ENCODE results near the gene GPR151.

GPR151 gene

GRCh38 chr5:146533260-146533857 lies 17.4 kb upstream of the GPR151 start:
- Histone ChIP-seq H3K36me3 (ENCODE audit: control insufficient read depth, low read length) (no peaks in the 10 kb centered on the region), H3F3A (ENCODE audit: control insufficient read depth, insufficient read depth) (no peaks in the 10 kb centered on the region), H3K9me2 (replicated peaks; ENCODE audit: control insufficient read depth, low read length) (no peaks in the 10 kb centered on the region), H3K9me3 (ENCODE audit: control insufficient read depth, insufficient read depth, low read length) (no peaks in the 10 kb centered on the region), H4K20me1 (ENCODE audit: control insufficient read depth, insufficient read depth, low read depth, low read length) (no peaks in the 10 kb centered on the region), H3K27me3 (ENCODE audit: control insufficient read depth, low read length) (no peaks in the 10 kb centered on the region; the same call in 1 of the 2 replicates), H3K4me2 (ENCODE audit: low read length) (no peak overlapping the region), H3K27ac (ENCODE audit: low read depth, low read length) (no peak overlapping the region), H3K4me1 (ENCODE audit: control insufficient read depth, low read length) (no peaks in the 10 kb centered on the region), H3K79me2 (ENCODE audit: control insufficient read depth, low read length) (no peaks in the 10 kb centered on the region), H3K4me3 (ENCODE audit: low read length) (no peak overlapping the region)
- TF ChIP-seq EZH2phosphoT487 (IDR thresholded peaks at IDR 0.05; ENCODE audit: borderline replicate concordance, low read length) = no peak
- peak; percentile 85 for TF ChIP-seq CTCF (IDR thresholded peaks at IDR 0.05; ENCODE audit: low read depth, low read length, poor library complexity, severe bottlenecking)

- Histone ChIP-seq H3F3A (ENCODE audit: control insufficient read depth, insufficient read depth) (no peaks in the 10 kb centered on the region), H3K9me2 (replicated peaks; ENCODE audit: control insufficient read depth, low read length) (no peaks in the 10 kb centered on the region), H3K9me3 (ENCODE audit: control insufficient read depth, insufficient read depth, low read length) (no peaks in the 10 kb centered on the region), H3K27me3 (ENCODE audit: control insufficient read depth, low read length) (peaks cover 9% of the 10 kb centered on the region), H3K27ac (ENCODE audit: low read depth, low read length) (no peak overlapping the region), H3K4me2 (ENCODE audit: low read length) (no peak overlapping the region), H3K4me3 (ENCODE audit: low read length) (no peak overlapping the region), H3K36me3 (ENCODE audit: control insufficient read depth, low read length) (no peaks in the 10 kb centered on the region), H3K4me1 (ENCODE audit: control insufficient read depth, low read length) (no peaks in the 10 kb centered on the region), H4K20me1 (ENCODE audit: control insufficient read depth, insufficient read depth, low read depth, low read length) (no peaks in the 10 kb centered on the region), H3K79me2 (ENCODE audit: control insufficient read depth, low read length) (no peaks in the 10 kb centered on the region)
- TF ChIP-seq CTCF (IDR thresholded peaks at IDR 0.05; ENCODE audit: low read depth, low read length, poor library complexity, severe bottlenecking) (no peak), EZH2phosphoT487 (IDR thresholded peaks at IDR 0.05; ENCODE audit: borderline replicate concordance, low read length) (no peak)
These were observed 14.0 kb upstream of the GPR151 start for GRCh38 chr5:146529984-146530383.

GRCh38 chr5:146528236-146528635 lies 12.2 kb upstream of the GPR151 start:
- Histone ChIP-seq H3K27ac (ENCODE audit: low read depth, low read length) (no peak overlapping the region), H3F3A (ENCODE audit: control insufficient read depth, insufficient read depth) (no peaks in the 10 kb centered on the region), H3K36me3 (ENCODE audit: control insufficient read depth, low read length) (no peaks in the 10 kb centered on the region), H3K9me3 (ENCODE audit: control insufficient read depth, insufficient read depth, low read length) (no peaks in the 10 kb centered on the region), H3K9me2 (replicated peaks; ENCODE audit: control insufficient read depth, low read length) (no peaks in the 10 kb centered on the region), H3K27me3 (ENCODE audit: control insufficient read depth, low read length) (peaks cover 18% of the 10 kb centered on the region), H3K79me2 (ENCODE audit: control insufficient read depth, low read length) (no peaks in the 10 kb centered on the region), H3K4me1 (ENCODE audit: control insufficient read depth, low read length) (no peaks in the 10 kb centered on the region), H3K4me3 (ENCODE audit: low read length) (no peak overlapping the region), H4K20me1 (ENCODE audit: control insufficient read depth, insufficient read depth, low read depth, low read length) (no peaks in the 10 kb centered on the region), H3K4me2 (ENCODE audit: low read length) (no peak overlapping the region)
- TF ChIP-seq EZH2phosphoT487 (IDR thresholded peaks at IDR 0.05; ENCODE audit: borderline replicate concordance, low read length) = no peak
- peak; percentile 27 for TF ChIP-seq CTCF (IDR thresholded peaks at IDR 0.05; ENCODE audit: low read depth, low read length, poor library complexity, severe bottlenecking)

Data from DOHH2 (cell line).